ENCODE measurements around the gene PREX1. TPM values are rescaled to one million over a fixed set of nuclear protein-coding genes. Genes with fewer than 3 reads are reported as not detected.

PREX1 gene
- total RNA-seq, 3 donors from 2014 or later: 28.8 to 31.4 (median 29.5) TPM

- H3K9me3 Mint-ChIP-seq: no peaks in the 10 kb centered on the region
- H3K4me1 Mint-ChIP-seq (ENCODE audit: low read depth): peaks cover 79% of the 10 kb centered on the region
- no peak for ATAC-seq
- no peak overlapping the region for H3K4me3 Mint-ChIP-seq
- H3K36me3 Mint-ChIP-seq (ENCODE audit: insufficient read depth): peaks cover 8% of the 10 kb centered on the region
- no peak for DNase-seq
- no peaks in the 10 kb centered on the region for H3K27me3 Mint-ChIP-seq (ENCODE audit: low read depth)
Observed at GRCh38 chr20:48791014-48791413, 36.8 kb downstream of the PREX1 start.

GRCh38 chr20:48790473-48791003 lies 37.3 kb downstream of the PREX1 start:
- H3K4me3 Mint-ChIP-seq: no peak overlapping the region
- peaks cover 74% of the 10 kb centered on the region for H3K4me1 Mint-ChIP-seq (ENCODE audit: low read depth)

DNA sequence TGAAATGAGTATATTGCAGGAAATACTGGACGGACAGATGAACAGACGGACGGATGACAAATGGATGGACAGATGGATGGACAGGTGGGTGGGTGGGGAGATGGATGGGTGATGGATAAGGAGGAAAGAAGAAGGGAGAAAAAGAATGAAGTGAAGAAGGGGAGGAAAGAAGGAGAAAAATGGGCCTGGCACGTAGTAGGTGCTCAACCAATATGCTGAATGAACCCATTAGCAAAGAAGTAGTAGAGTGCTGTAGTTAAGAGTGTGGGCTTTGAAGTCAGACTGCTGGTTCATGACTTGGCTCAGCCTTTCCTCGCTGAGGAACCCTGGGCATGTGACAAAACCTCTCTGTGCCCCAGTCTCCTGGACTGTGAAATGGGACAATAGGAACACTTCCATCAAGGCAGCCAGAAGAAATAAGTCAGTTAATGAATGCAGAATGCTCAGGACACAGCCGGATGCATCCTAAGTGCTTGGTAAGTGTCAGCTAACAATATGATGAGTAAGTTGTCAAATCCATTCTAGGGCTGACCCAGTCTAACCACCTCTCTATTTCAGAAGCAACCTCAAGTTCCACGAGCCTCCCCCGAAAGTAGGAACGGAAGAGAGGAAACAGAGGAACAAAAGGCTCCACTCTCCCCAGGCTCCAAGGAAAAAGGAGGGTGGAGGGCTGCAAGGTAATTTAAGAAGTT lies 37.9 kb downstream of the PREX1 start:
- Mint-ChIP-seq H3K4me1 (ENCODE audit: low read depth) (peaks cover 68% of the 10 kb centered on the region), H3K36me3 (ENCODE audit: insufficient read depth) (peaks cover 8% of the 10 kb centered on the region)

More at GRCh38 chr20:48790473-48791003, 37.3 kb downstream of the PREX1 start:
- peaks cover 8% of the 10 kb centered on the region for H3K36me3 Mint-ChIP-seq (ENCODE audit: insufficient read depth)
- no peak for ATAC-seq
- no peaks in the 10 kb centered on the region for H3K9me3 Mint-ChIP-seq
- DNase-seq: no peak
- no peaks in the 10 kb centered on the region for H3K27me3 Mint-ChIP-seq (ENCODE audit: low read depth)

GRCh38 chr20:48789185-48789668 lies 38.6 kb downstream of the PREX1 start:
- no peaks in the 10 kb centered on the region for H3K9me3 Mint-ChIP-seq
- peaks cover 8% of the 10 kb centered on the region for H3K36me3 Mint-ChIP-seq (ENCODE audit: insufficient read depth)
- H3K27me3 Mint-ChIP-seq (ENCODE audit: low read depth): no peaks in the 10 kb centered on the region
- H3K4me3 Mint-ChIP-seq: no peak overlapping the region
- peak; percentile 71 to 77 for ATAC-seq
- DNase-seq: no peak
- H3K4me1 Mint-ChIP-seq (ENCODE audit: low read depth): peaks cover 63% of the 10 kb centered on the region

More for the DNA sequence above, 37.9 kb downstream of the PREX1 start:
- ATAC-seq (peak in 1 of 2 donors; percentile 25), DNase-seq (no peak)
- no peak overlapping the region for H3K4me3 Mint-ChIP-seq
- H3K9me3 Mint-ChIP-seq: no peaks in the 10 kb centered on the region
- no peaks in the 10 kb centered on the region for H3K27me3 Mint-ChIP-seq (ENCODE audit: low read depth)

DNA sequence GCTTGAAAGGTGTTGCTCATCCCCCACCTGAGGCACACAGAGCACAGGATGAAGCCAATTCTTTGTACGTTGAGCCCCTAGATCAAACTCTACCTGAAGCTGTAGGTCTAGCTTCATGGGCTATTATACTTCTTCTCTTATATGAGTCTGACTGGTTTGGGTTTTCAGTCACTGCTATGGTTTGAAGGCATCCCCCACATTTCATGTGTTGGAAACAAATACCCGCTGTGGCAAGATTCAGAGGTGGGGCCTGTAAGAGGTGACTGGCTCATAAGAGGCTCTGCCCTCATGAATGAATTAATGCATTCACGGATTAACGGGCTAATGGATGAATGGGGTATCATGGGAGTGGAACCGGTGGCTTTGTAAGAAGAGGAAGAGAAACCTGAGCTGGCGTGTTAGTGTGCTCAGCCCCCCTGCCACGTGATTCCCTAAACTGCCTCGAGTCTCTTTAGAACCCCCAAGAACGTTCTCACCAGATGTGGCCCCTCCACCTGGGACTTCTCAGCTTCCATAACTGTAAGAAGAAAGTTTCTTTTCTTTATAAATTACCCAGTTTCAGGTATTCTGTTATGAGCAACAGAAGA lies 39.2 kb downstream of the PREX1 start:
- Mint-ChIP-seq H3K9me3 (no peaks in the 10 kb centered on the region), H3K27me3 (ENCODE audit: low read depth) (no peaks in the 10 kb centered on the region), H3K36me3 (ENCODE audit: insufficient read depth) (peaks cover 8% of the 10 kb centered on the region), H3K4me3 (no peak overlapping the region), H3K4me1 (ENCODE audit: low read depth) (peaks cover 56% of the 10 kb centered on the region)
- DNase-seq: no peak
- peak in 1 of 2 donors; percentile 4 for ATAC-seq

- DNase-seq: no peak
- Mint-ChIP-seq H3K4me3 (no peak overlapping the region), H3K9me3 (no peaks in the 10 kb centered on the region), H3K36me3 (ENCODE audit: insufficient read depth) (peaks cover 8% of the 10 kb centered on the region), H3K27me3 (ENCODE audit: low read depth) (no peaks in the 10 kb centered on the region), H3K4me1 (ENCODE audit: low read depth) (peaks cover 56% of the 10 kb centered on the region)
- no peak for ATAC-seq
Observed at GRCh38 chr20:48787861-48788375, 39.9 kb downstream of the PREX1 start.

- Mint-ChIP-seq H3K36me3 (ENCODE audit: insufficient read depth) (peaks cover 8% of the 10 kb centered on the region), H3K9me3 (no peaks in the 10 kb centered on the region), H3K4me1 (ENCODE audit: low read depth) (peaks cover 53% of the 10 kb centered on the region), H3K4me3 (no peak overlapping the region), H3K27me3 (ENCODE audit: low read depth) (no peaks in the 10 kb centered on the region)
- no peak for ATAC-seq
- DNase-seq: no peak
Observed at GRCh38 chr20:48786951-48787705, 40.7 kb downstream of the PREX1 start.

GRCh38 chr20:48785801-48786200 lies 42.0 kb downstream of the PREX1 start:
- Mint-ChIP-seq H3K4me3 (no peak overlapping the region), H3K4me1 (ENCODE audit: low read depth) (peaks cover 42% of the 10 kb centered on the region), H3K36me3 (ENCODE audit: insufficient read depth) (peaks cover 8% of the 10 kb centered on the region), H3K27me3 (ENCODE audit: low read depth) (no peaks in the 10 kb centered on the region), H3K9me3 (no peaks in the 10 kb centered on the region)
- ATAC-seq: no peak
- DNase-seq: no peak

- Mint-ChIP-seq H3K4me1 (ENCODE audit: low read depth) (peaks cover 37% of the 10 kb centered on the region), H3K4me3 (no peak overlapping the region), H3K9me3 (no peaks in the 10 kb centered on the region), H3K36me3 (ENCODE audit: insufficient read depth) (peaks cover 8% of the 10 kb centered on the region), H3K27me3 (ENCODE audit: low read depth) (no peaks in the 10 kb centered on the region)
- no peak for DNase-seq
- no peak for ATAC-seq
Observed at GRCh38 chr20:48785256-48785655, 42.5 kb downstream of the PREX1 start.

DNA sequence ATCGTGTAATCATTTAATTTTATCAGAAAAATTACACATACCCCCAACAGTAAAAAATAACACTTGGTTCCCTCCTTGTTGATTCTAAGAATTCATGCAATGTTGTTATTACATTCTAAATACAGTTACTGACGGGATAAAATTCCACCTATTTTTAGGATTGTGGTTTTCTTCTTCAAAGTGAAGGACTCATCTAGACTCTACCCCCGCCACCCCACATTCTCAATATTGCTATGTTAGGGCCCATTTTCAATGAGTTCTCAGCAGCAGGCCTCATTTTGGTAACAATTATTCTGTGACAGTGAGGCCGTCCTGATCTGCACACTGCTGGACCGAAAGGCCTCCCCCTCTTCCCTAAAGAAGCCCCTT lies 43.5 kb downstream of the PREX1 start:
- Mint-ChIP-seq H3K4me1 (ENCODE audit: low read depth) (peaks cover 27% of the 10 kb centered on the region), H3K27me3 (ENCODE audit: low read depth) (no peaks in the 10 kb centered on the region)

DNA sequence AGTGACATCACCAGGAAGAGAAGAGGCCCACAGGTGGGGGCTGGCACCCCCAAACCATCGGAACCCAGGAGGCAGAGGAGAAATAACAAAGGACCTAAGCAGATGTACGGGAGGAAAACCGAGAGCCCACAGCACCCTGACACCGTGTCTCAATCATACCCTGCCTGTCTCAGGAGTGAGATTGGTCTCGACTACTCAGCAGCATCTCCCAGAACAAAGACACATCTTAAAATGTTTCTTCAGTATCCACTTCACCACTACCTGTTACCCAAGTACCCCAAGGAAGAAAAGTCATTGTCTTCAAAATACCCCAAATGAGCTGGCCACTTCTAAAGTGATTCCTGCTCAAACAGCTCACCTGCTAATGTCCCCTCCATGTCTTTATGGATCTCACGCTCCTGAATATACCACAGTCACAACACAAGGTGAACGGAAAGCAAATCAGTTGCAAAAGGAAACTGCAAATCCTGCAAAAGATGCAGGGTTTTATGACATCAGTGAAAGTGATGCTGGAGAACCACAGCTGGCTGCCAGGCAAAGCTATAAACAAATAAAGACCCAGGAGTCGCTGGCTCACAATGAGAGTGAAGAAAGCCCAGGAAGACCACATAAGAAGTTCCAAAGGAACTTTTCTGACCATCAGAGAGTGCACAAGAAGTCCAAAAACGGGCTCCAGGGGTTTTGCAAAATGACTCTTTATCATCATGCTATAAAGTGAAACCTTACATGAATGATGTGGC lies 44.1 kb downstream of the PREX1 start:
- Mint-ChIP-seq H3K27me3 (ENCODE audit: low read depth) (no peaks in the 10 kb centered on the region), H3K9me3 (peaks cover 4% of the 10 kb centered on the region), H3K4me1 (ENCODE audit: low read depth) (peaks cover 24% of the 10 kb centered on the region), H3K4me3 (no peak overlapping the region), H3K36me3 (ENCODE audit: insufficient read depth) (peaks cover 8% of the 10 kb centered on the region)
- no peak for DNase-seq
- peak; percentile 62 to 67 for ATAC-seq

More for the DNA sequence above, 43.5 kb downstream of the PREX1 start:
- peaks cover 9% of the 10 kb centered on the region for H3K36me3 Mint-ChIP-seq (ENCODE audit: insufficient read depth)
- no peak for DNase-seq
- ATAC-seq: peak; percentile 46 to 53
- H3K4me3 Mint-ChIP-seq: no peak overlapping the region
- H3K9me3 Mint-ChIP-seq: peaks cover 4% of the 10 kb centered on the region

DNA sequence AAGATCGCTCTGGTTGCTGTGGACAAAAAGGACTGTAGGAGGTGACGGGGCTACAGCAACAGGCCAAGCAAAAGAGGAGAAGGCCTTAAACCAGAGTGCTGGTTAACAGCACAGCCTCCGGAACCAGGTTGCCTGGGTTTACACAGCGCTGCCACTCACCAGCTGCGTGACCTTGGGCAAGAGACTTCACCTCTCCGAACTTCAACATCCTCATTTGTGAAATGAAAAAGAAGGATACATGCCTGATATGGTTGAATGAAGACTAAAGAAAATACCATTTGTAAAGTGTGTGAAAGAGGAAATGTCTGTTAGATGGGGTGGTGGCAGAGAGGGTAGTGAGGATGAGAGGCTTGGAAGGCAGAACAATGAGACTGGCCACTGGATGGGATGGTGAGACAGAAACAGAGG lies 44.9 kb downstream of the PREX1 start:
- H3K27me3 Mint-ChIP-seq (ENCODE audit: low read depth): no peaks in the 10 kb centered on the region
- H3K9me3 Mint-ChIP-seq: peaks cover 4% of the 10 kb centered on the region
- ATAC-seq: no peak
- H3K4me1 Mint-ChIP-seq (ENCODE audit: low read depth): peaks cover 19% of the 10 kb centered on the region
- DNase-seq: no peak
- H3K36me3 Mint-ChIP-seq (ENCODE audit: insufficient read depth): peaks cover 7% of the 10 kb centered on the region
- no peak overlapping the region for H3K4me3 Mint-ChIP-seq

DNA sequence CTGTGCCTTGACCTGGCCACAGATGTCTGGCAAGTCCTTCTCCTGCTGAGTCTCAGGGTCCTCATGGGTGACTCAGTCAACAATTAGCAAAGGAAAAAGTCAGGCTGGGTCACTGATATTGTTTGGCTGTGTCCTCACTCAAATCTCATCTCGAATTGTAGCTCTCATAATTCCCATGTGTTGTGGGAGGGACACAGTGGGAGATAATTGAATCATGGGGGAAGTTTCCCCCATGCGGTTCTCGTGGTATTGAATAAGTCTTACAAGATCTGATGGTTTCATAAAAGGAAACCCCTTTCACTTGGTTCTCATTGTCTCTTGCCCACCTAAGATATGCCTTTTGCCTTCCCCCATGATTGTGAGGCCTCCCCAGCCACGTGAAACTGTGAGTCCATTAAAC lies 45.7 kb downstream of the PREX1 start:
- ATAC-seq (no peak), DNase-seq (no peak)
- Mint-ChIP-seq H3K27me3 (ENCODE audit: low read depth) (no peaks in the 10 kb centered on the region), H3K36me3 (ENCODE audit: insufficient read depth) (peaks cover 10% of the 10 kb centered on the region), H3K9me3 (peaks cover 4% of the 10 kb centered on the region), H3K4me3 (no peak overlapping the region), H3K4me1 (ENCODE audit: low read depth) (peaks cover 19% of the 10 kb centered on the region)

DNA sequence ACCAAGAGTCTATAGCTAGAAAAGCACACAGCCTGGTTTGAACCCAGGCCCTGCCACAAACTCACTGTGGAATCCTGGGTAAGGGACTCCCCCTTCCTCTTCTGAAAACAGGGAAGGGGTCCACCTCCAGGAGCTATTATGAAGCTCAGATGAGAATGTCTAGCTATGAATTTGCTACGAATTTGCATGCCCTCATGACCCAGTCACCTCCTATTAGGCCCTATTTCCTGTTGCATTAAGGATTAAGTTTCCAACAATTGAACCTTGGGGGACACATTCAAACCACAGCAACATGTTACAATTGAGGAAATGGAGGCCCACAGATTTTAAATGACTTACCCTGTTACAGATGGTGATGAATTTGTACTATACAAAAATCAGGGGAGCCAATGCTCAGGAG lies 46.2 kb downstream of the PREX1 start:
- ATAC-seq (no peak), DNase-seq (no peak)
- peaks cover 21% of the 10 kb centered on the region for H3K4me1 Mint-ChIP-seq (ENCODE audit: low read depth)
- H3K27me3 Mint-ChIP-seq (ENCODE audit: low read depth): no peaks in the 10 kb centered on the region
- peaks cover 10% of the 10 kb centered on the region for H3K36me3 Mint-ChIP-seq (ENCODE audit: insufficient read depth)
- peaks cover 4% of the 10 kb centered on the region for H3K9me3 Mint-ChIP-seq
- no peak overlapping the region for H3K4me3 Mint-ChIP-seq

All from activated T-cell treated with anti-CD3 and anti-CD28 coated beads, Interleukin-2, amount 50 U/mL, for 4 hours (primary cell).